GM19035 (cell line): ENCODE measurements around the gene OR12D1.
"Not testable (repeated sequence)": the region's sequence is repeated elsewhere in the genome, so short reads cannot be mapped to it uniquely, and the experiment has no call there.

Experiments
- ATAC-seq: cut with Tn5 transposase; IDR thresholded peaks from one replicate; pipeline ENCODE4 v1.9.1; 2021; ENCODE audit not compliant: unreplicated experiment

Gene OR12D1

GRCh38 chr6:29414588-29414987, at the start of gene OR12D1:
Gene OR12D1 (plus strand): TSS chr6:29414928.
- ATAC-seq = no peak

- ATAC-seq = no peak
Observed at GRCh38 chr6:29368765-29369164, 46.0 kb upstream of the OR12D1 start, which contains the start of gene OR5V1. Gene OR5V1 (minus strand): TSS chr6:29368865. CDS start chr6:29356195, 12,670 bp downstream.

GRCh38 chr6:29375191-29375590, 39.5 kb upstream of the OR12D1 start, which contains the start of gene OR12D3:
Gene OR12D3 (minus strand): TSS chr6:29375291. CDS start chr6:29375287, 4 bp downstream.
- no peak for ATAC-seq

GRCh38 chr6:29376003-29376402, 38.7 kb upstream of the OR12D1 start:
- ATAC-seq = no peak

- no peak for ATAC-seq
Observed at GRCh38 chr6:29388533-29388932, 26.2 kb upstream of the OR12D1 start.

- ATAC-seq = no peak
Observed at GRCh38 chr6:29395331-29395730, 19.4 kb upstream of the OR12D1 start, which contains the start of gene OR12D2. Gene OR12D2 (plus strand): TSS chr6:29395631. CDS start chr6:29396700, 1,069 bp downstream.

GRCh38 chr6:29399525-29399924, 15.2 kb upstream of the OR12D1 start:
- ATAC-seq = no peak

GRCh38 chr6:29403801-29404200, 10.9 kb upstream of the OR12D1 start:
- ATAC-seq = no peak

GRCh38 chr6:29419516-29419915, 4.8 kb downstream of the OR12D1 start:
- ATAC-seq = no peak

GRCh38 chr6:29424168-29424567, 9.4 kb downstream of the OR12D1 start:
- ATAC-seq = no peak

- no peak for ATAC-seq
Observed at GRCh38 chr6:29424575-29424974, 9.8 kb downstream of the OR12D1 start.

- ATAC-seq = no peak
Observed at GRCh38 chr6:29425075-29425474, 10.3 kb downstream of the OR12D1 start.

GRCh38 chr6:29426654-29427053, 11.9 kb downstream of the OR12D1 start:
- no peak for ATAC-seq

- not testable (repeated sequence) for ATAC-seq
Observed at GRCh38 chr6:29436730-29437129, 22.0 kb downstream of the OR12D1 start.

- ATAC-seq = no peak
Observed at GRCh38 chr6:29439006-29439405, 24.3 kb downstream of the OR12D1 start, which contains the start of gene OR10C1. Gene OR10C1 (plus strand): TSS chr6:29439306. CDS start chr6:29440016, 710 bp downstream.

- no peak for ATAC-seq
Observed at GRCh38 chr6:29442719-29443118, 28.0 kb downstream of the OR12D1 start.

GRCh38 chr6:29444031-29444430, 29.3 kb downstream of the OR12D1 start:
- not testable (repeated sequence) for ATAC-seq

- no peak for ATAC-seq
Observed at GRCh38 chr6:29447670-29448069, 32.9 kb downstream of the OR12D1 start.

GRCh38 chr6:29451471-29452193, 36.9 kb downstream of the OR12D1 start:
- ATAC-seq = no peak

GRCh38 chr6:29456971-29457370, 42.2 kb downstream of the OR12D1 start, which contains the start of the genes OR11A1 and OR2H1:
Gene OR11A1 (minus strand): TSS chr6:29457071. CDS start chr6:29427641, 29,430 bp downstream.
Gene OR2H1 (plus strand): TSS chr6:29457155. CDS start chr6:29461770, 4,615 bp downstream.
- ATAC-seq = no peak

- no peak for ATAC-seq
Observed at GRCh38 chr6:29461021-29461814, 46.5 kb downstream of the OR12D1 start.

GRCh38 chr6:29462022-29462421, 47.3 kb downstream of the OR12D1 start:
- no peak for ATAC-seq
